Erythroblast (primary cell): ENCODE results near the gene ARHGEF25.
"Not testable (repeated sequence)": the region's sequence is repeated elsewhere in the genome, so short reads cannot be mapped to it uniquely, and the experiment has no call there.

Source experiments
- DNase-seq, 2 experiments: peaks; one replicate each; lab custom pipeline; 2025; lab: John Stamatoyannopoulos, UW
- GATA1 ChIP-seq: IDR thresholded peaks from 2 replicates; pipeline ENCODE4 v1.6.1; 2011; ENCODE audit warnings: low read depth, mild to moderate bottlenecking, control low read depth, low read length, moderate library complexity
- POLR2A ChIP-seq: IDR thresholded peaks from 2 replicates; pipeline ENCODE4 v1.6.1; 2011; ENCODE audit warnings: mild to moderate bottlenecking, low read length

ARHGEF25 gene

GRCh38 chr12:57611108-57611826, at the start of gene ARHGEF25:
Gene ARHGEF25 (plus strand): TSS chr12:57611435. CDS start chr12:57611895, 460 bp downstream.
- no peak for TF ChIP-seq GATA1
- no peak for TF ChIP-seq POLR2A
- DNase-seq: no peak

- no peak for TF ChIP-seq POLR2A
- TF ChIP-seq GATA1: no peak
- DNase-seq: no peak
Observed at GRCh38 chr12:57563358-57563757, 47.9 kb upstream of the ARHGEF25 start.

- TF ChIP-seq GATA1 (no peak), POLR2A (no peak)
- DNase-seq: no peak
Observed at GRCh38 chr12:57564178-57564740, 47.0 kb upstream of the ARHGEF25 start.

- DNase-seq: no peak
- TF ChIP-seq GATA1: no peak
- TF ChIP-seq POLR2A: no peak
Observed at GRCh38 chr12:57568838-57569237, 42.4 kb upstream of the ARHGEF25 start.

- TF ChIP-seq GATA1: no peak
- TF ChIP-seq POLR2A: no peak
- no peak for DNase-seq
Observed at GRCh38 chr12:57569858-57570257, 41.4 kb upstream of the ARHGEF25 start.

- not testable (repeated sequence) for DNase-seq
Observed at GRCh38 chr12:57570438-57570837, 40.8 kb upstream of the ARHGEF25 start.

- DNase-seq: no peak
- no peak for TF ChIP-seq POLR2A
- no peak for TF ChIP-seq GATA1
Observed at GRCh38 chr12:57571926-57572762, 39.1 kb upstream of the ARHGEF25 start.

- TF ChIP-seq GATA1 (no peak), POLR2A (no peak)
- no peak for DNase-seq
Observed at GRCh38 chr12:57574795-57575194, 36.4 kb upstream of the ARHGEF25 start.

- TF ChIP-seq POLR2A (no peak), GATA1 (no peak)
- DNase-seq: no peak
Observed at GRCh38 chr12:57575771-57576612, 35.2 kb upstream of the ARHGEF25 start.

- DNase-seq: no peak
- TF ChIP-seq GATA1 (no peak), POLR2A (no peak)
Observed at GRCh38 chr12:57576613-57577160, 34.5 kb upstream of the ARHGEF25 start.

GRCh38 chr12:57577981-57578758, 33.1 kb upstream of the ARHGEF25 start:
- no peak for DNase-seq

GRCh38 chr12:57579011-57579410, 32.2 kb upstream of the ARHGEF25 start:
- TF ChIP-seq POLR2A: no peak
- no peak for TF ChIP-seq GATA1
- DNase-seq: no peak

More at GRCh38 chr12:57577981-57578758, 33.1 kb upstream of the ARHGEF25 start:
- TF ChIP-seq GATA1 (no peak), POLR2A (no peak)
